GM18861 (cell line): ENCODE results near the gene GJA3.
A peak's percentile ranks its signal among the peaks of the same experiment; 100 is the strongest.
"Not testable (repeated sequence)": the region's sequence is repeated elsewhere in the genome, so short reads cannot be mapped to it uniquely, and the experiment has no call there.

Experiments used
- ATAC-seq: cut with Tn5 transposase; IDR thresholded peaks from one replicate; pipeline ENCODE4 v1.9.1; 2021; ENCODE audit not compliant: unreplicated experiment

GJA3 gene

DNA sequence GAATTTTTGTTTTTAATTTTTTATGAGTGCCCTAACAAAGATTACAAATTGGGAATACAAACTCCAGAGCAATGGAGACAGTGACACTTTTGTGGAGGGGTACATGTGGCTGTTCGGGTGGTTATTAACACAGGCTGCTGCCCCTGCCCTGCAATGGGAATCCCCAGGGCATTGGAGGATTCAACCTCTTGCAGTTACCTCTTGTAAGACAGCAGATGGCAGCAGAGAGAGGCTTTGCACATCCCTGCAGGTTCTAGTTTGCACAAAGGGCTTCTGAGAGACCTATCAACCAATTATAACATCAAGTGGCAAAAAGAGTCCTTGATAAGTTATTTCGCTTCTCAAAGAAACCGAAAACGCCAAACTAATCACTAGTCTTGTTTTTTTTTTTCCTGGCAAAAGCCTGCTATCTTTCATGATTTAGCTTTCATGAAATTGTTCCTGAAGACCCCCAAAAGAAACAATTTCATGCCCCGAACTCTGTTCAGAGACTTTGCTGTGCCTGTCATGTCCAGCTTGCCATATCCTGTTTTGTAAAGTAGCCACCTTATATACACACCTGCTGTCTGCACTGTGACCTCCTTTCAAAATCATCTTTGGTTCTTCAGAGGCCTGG, 21.5 kb upstream of the GJA3 start:
- peak; percentile 91 for ATAC-seq

DNA sequence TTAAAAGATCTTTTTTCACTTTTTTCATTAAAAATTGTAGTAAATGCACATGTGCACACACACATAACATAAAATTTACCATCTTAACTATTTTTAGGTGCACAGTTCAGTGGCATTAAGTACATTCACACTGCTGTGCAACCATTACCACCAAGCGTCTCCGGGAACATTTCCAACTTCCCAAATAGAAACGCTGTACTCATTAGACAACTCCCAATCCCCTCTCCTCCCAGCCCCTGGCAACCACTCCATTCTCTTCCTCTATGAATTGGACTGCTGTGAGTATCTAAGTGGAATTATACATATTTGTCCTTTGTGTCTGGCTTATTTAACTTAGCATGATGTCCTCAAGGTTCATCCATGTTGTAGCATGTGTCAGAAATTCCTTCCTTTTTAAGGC, 20.3 kb upstream of the GJA3 start:
- ATAC-seq: no peak

DNA sequence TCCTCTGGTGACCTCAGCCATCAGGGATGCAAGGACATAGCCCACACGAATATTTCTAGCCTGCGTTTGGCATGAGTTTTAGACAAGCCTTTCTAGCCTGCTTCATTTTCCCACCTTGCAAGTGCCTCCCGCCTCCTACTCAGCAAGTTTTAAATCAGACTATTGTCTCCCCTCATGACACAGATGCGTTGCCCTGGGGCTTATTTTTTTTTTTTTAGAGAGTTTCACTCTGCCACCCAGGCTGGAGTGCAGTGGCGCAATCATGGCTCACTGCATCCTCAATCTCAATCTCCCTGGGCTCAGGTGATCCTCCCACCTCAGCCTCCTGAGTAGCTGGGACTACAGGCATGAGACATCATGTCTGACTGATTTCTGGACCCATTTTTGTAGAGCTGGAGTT, 17.3 kb upstream of the GJA3 start:
- no peak for ATAC-seq

DNA sequence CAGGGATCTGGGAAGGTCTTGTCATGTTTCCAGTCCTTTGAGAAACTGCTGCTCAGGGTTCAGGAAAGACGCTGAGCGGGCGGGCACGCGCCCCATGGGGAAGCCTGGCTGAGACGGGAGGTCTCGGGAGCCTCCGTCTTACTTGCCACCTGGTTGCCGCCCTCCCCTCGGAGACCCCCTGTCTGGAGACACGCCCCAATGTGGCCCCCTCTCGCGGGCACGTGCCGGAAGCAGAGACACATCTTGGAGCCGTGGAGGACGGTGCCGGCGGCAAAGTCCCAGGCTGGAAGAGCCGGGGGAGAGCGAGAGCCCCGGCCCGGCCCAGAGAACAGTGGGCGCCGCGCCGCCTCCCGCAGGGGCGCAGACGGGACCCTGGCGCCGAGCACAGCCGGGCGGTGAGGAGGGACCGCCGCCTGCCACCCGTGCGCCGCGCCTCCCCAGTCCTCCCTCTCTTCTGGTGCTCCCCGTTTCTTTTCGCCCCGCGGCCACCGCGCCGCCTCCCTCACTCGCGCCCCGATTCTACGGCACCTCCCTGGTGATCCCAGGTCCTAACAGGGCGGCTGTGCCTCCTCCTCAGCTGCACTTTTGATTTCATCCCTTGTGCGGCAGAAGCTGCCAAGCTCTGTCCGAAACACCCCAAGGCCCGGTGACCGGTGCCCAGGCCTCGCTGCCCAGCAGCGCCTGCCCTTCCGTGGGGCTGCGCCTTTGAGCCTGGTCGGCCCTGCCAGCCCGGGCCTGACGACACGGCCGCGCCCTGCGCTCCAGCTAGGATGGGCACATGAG, 16.4 kb upstream of the GJA3 start:
- no peak for ATAC-seq

DNA sequence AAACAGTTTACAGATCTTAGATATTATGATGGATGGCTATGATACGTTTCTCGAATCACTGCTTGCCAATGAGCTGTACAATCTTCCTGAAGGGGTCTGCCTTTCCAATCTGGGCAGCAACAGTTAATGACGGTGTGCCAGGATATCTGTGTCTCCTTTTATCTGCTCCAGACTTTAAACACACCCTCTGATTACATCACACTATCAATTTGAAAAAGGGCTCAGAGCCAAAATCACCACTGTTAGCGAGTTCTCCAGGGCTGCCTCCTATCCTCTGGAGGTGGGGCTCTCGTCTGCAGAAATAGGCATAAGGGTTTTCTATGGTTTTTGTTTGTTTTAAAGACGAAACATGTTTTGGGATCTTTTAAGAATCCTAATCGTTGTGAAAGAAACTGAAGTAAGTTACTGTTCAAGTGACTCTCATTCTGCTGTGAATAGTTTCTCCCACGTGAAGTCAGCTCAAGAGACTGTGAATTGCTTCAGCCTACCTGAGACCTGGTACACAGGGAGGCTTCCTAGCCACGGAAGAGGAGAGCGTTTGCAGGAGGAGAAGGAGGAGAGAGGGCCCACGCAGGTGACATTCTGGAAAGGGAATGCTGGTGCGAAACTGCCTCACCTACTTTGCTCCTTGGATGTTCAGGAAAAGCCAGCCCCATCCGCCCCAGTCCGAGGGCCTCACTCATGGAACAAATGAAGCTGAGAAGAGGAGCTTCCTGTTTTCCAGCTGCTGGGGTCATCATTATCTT, 15.2 kb upstream of the GJA3 start:
- ATAC-seq: no peak

DNA sequence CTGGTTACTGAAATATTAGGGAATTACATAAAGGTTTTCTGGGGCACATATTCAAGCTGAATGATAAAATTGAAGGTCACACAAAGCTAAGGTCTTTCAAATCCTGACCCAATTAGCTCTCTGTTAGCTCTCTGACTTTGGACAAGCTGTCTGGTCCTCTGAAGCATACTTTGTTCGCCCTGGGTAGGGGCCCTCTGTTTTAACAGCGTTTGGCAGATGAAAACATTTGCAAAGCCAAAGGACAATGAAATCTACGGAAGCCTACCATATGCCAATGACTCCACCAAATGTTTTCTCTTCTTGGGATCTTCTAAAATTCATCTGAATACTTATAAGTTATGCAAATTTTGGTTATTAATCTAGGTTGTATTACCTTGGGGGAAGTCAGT, 14.5 kb upstream of the GJA3 start:
- no peak for ATAC-seq

DNA sequence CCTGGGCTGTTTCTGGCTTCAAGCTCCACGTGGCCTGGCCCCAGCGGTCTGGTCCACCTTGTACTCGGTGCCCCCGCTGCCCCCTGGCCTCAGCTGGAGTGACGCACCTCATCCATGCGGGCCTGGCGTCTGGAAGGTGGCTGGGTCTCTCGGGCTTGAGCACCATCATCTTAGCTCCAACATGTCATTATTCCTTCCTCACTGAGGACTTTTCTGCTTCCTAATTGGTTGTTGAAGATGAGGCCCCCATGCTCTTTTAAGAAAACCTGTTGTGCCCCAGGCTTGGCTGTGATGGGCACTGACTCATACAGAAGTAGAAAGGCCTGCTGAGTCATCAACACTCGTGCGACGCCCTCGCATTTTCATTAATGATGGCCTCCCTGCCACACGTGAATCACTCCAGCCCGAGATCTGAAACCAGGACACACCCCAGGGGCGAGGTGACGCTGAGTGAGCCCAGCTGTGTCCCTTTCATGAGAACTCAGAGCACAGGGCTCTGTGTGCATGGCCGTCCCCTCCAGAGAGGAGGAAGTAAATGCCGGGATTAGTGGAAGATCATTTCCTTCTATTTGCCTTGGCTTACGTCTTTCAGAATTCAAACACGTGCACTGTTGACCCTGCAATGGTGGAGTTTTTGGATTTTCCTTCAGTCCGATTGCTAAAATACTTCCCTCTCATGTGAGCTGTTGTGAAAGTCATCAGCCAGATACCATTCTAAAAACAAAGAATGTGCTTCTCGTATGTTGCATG, 14.0 kb upstream of the GJA3 start:
- ATAC-seq: peak; percentile 82

DNA sequence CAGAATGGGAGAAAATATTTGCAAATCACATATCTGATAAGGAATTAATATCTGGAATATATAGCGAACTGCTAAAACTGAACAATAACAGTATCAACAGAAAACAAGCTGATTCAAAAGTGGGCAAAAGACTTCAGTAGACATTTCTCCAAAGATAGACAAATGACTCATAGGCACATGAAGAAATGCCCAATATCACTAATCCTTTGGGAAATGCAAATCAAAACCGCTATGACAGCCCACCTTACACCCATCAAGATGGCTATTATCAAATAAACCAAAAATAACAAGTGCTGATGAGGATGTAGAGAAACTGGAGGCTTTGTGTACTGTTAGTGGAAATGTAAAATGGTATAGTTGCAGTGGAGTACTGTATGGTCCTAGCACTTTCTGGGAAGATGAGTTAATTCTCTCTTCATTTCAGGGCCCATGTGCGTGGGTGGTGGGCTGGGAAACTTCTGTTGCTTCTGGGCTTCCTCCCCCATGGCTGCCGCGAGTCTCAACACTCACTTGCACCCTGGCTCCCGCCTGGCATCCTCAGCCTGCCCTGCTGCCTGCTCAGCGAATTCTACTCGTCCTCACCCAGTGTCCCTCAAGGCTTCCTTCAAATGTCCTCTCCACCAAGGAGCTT, 12.4 kb upstream of the GJA3 start:
- ATAC-seq: no peak

DNA sequence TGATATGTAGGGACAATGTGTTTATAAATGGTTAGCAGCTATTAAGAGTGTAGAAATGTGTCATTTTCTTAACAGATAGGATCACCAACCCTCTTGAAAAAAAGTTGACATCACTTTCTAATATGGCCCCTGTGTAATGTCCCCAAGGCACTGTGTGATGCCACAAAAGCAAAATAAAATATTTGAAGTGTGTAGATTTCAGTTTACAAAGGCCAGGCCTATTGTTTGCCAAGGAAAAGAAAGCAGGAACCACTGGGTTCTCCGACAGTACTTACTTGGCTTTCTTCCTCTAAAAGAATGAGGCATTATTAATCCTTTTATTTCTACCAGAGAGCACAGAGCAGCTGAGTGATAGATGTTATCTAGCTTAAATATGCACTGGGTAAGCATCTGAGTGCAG, 10.5 kb upstream of the GJA3 start:
- no peak for ATAC-seq

DNA sequence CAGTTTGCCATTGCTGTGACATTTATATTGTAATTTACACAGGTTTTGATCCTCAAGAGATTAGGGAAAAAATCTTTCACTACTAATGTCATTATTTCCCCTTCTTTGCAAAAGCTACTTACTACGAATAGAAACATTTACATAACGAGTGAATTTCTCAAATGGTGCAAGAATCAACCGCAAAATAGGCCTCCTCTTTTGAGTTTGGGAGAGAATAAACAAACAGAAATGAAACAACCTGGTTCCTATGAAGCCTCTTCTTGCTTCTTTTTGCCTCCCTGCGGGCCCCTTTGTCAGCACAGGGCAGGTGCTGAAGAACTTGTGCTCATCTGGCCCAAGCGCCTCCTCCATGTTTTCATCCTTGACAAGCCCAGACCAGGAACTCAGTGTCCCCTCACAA, 10.1 kb upstream of the GJA3 start:
- no peak for ATAC-seq

DNA sequence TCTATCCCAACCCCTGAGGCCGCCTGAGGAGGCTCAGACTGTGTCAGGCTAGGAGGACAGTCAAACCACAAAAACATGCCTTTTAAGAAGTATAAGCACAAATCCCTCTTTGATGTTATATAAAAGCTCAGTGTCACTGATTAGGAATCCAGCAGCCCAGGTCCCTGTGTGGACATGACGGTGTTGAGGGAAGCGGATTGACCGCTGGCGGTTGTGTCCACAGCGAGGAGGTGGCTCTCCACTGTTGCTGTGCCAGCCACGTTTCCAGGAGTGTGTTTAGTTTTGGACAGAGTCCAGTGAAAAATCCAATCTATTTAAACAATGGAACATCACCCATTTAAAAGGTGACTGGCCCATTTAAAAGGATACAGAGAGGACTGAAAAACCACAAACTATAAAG, 7.5 kb upstream of the GJA3 start:
- ATAC-seq: no peak

DNA sequence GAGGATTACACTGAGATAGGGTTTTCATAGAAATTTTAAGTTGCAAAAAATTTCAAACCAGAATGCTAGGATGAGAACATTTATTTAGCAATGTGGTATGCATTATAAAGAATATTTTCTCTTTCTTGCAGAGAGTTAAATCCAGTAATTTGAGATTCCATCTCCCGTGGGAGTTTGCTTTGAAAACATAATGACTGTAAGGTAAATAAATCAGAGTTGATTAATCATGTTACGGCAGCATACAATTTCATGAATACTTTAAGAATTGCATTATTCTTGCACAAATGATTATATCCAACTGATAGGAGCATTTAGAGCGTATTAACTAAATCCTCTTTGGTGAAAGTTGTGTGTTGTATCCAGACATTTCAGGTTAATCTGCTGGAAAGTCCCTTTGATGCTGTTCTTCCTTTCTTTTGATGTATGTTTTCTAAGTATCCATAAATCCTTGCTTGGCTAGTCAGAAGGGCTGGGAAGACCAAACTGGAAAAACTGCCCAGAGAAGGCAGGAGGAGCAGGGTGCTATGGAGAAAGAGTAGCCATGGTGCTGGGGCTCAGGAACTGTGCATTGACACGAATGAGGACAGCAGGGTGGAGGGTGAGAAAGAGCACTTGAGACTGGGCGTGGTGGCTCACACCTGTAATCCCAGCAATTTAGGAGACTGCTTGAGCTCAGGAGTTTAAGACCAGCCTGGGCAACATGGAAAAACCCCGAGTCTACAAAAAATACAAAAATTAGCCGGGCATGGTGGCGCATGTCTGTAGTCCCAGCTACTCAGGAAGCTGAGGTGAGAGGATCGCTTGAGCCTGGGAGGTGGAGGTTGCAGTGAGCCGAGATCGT, 4.8 kb upstream of the GJA3 start:
- ATAC-seq: no peak

DNA sequence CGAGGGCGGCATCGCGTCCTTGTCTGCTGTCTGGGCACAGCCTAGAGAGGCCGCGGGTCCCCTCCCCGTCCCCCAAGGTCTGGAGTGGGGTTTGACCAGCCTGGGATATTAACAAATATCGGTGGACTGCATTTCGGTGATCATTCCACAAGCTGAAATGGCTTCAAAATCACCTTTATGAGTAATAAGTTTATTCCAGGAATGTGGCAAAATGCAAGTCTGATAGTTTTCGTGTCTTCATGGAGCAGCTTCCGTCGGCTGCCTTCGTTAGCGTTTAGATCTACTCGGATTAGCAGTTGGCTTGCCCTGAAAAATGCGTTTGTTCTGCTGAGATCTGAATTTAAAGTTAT, 1.1 kb upstream of the GJA3 start:
- no peak for ATAC-seq

DNA sequence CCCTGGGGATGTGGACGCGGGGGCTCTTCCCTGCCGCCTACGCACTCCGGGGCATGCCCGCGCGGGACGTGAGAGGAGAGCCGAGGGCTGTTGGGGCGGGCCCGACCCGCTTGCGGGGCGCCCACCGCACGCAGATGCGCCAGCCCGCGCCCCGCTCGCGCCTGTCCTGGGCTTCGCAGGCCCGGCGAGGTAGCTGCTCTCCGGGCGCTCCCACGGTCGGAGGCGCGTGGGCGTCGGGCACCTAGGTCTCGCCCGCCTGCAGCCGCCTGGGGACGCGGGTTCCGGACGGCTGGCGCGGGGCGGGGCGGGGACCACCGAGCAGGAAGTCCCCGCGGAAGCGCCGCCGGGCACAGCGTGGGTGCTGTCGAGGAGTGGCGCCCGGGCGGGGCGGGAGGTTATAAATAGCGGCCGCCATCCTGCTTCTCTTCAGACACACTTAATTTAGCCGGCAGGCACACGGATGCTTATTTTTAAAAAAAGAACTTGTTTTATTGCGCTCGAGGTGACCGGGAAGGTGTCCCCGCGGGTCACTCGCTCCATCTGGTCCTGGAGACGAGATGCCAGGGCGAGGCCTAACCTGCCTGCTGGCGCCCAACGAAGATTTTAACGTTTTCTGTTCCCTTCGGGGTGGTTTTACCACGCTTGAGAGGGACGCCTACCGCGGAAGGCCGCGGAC, 561 bp upstream of the GJA3 start:
- peak; percentile 37 for ATAC-seq

DNA sequence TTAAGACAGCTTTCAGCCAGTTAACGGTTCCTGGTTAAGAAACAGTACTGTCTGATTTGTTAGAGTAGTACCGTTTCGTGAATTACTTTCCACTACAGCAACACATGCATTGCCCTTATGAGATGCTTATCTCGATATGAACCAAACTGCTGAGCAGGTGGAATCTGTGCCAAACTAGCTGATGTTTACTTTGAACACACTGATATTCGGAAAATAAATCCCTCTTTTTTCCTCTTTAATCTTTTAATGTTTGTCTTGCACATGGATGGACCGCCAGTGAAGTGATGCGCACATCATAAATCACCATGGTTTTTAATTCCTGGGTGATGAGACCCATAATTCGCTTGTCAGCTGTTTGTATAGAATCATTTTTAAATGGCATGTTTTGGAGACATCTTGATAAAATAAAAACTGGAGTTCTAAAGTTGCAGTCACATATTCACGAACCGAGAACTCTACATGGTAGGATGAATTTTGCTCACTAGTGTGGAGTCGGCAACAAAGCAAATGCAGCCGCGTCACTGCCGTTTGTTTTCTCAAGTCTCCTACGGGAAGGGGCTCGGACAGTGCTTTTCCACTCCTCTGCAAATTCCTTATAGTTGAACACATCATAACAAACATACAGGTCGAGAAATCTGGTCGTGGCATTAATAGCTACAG, 1.1 kb downstream of the GJA3 start:
- ATAC-seq: no peak

DNA sequence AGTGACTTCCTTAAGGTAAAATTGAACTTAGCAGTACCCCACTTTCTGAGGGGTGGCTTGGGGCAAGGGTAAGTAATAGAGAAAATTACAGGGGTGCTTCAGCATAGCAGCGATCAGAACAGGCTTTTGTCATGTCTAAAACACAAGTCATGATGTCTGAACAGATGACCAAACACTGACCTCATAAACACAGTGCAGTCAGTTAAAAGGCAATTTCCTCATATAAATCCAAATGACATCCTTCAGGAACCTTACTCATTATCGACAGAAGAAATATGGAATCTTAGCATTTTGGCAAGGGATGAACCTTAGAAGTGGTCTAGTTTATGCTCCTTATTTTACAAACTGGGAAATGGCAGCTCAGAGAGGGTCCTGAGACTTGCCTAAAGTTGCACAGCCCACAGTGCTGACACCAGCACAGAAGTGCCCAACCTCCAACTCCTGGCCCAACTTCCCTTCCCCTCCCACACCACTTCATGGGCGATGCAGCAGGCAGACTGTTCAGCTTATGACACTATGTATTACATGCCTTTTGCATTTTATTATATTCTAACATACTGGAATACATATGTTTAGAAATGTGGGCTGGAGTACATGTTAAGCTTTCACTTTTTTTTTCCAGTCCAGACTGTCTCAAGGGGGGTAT, 3.6 kb downstream of the GJA3 start:
- no peak for ATAC-seq

DNA sequence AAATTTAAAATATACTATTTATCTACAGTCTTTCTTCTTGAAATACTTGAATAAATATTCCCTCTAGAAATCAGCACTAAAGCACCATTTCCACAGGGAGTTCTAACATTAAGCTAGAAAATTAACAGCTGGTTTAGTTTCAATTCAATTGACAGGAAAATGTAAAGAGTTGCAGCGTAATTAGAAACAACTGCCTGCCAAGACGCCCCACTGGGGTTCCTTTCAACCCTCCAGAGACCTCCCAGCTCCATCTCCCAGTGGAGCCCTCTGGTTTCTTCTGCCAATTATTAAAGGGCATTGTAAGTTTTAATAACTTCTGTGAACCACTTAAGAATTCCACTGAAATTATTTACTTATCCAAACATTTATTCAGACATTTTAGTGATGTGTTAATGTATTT, 4.2 kb downstream of the GJA3 start:
- no peak for ATAC-seq

DNA sequence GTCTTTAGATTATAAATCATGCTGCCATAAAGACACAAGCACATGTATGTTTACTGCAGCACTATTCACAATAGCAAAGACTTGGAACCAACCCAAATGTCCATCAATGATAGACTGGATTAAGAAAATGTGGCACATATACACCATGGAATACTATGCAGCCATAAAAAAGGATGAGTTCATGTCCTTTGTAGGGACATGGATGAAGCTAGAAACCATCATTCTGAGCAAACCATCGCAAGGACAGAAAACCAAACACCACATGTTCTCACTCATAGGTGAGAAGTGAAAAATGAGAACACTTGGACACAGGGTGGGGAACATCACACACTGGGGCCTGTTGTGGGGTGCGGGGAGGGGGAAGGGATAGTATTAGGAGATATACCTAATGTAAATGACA, 7.6 kb downstream of the GJA3 start:
- ATAC-seq: not testable (repeated sequence)

DNA sequence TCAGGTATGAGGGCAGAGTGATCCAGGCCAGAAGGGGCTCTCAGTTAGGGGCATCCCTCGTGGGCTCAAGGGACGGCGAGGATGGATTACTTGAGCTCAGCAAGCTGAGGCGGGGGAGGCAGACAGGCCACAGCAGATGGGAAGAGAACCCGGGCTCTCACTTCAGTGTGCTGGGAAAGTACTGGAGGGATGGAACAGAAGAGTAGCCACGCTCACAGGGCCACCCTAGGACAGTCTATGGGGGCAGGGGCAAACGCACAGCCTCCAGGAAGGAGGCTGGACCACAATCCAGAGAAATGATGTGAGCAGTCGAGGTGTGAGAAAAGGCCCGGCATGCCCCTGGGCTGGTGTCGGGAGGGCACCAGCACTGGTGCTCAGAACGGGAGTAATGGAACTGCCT, 9.2 kb downstream of the GJA3 start:
- ATAC-seq: no peak
